ENCODE measurements around the gene ZFX.

ZFX gene

GRCh38 chrX:24229400-24229879 lies 79.9 kb downstream of the ZFX start:
- Histone ChIP-seq H3K27me3 (ENCODE audit: insufficient read depth, poor library complexity, severe bottlenecking) (no peaks in the 10 kb centered on the region), H3K27ac (replicated peaks) (no peak overlapping the region), H3K4me3 (replicated peaks; ENCODE audit: insufficient read depth, low read length) (no peak overlapping the region)
- TF ChIP-seq CTCF (IDR thresholded peaks at IDR 0.05; ENCODE audit: insufficient read depth, low read length) (no peak), SPI1 (IDR thresholded peaks at IDR 0.05; ENCODE audit: borderline replicate concordance, low read depth) (no peak), POLR2AphosphoS5 (IDR thresholded peaks at IDR 0.05; ENCODE audit: low read depth) (no peak), GABPA (IDR thresholded peaks at IDR 0.05; ENCODE audit: low read depth) (no peak)
- TF ChIP-seq, protein P1, sequence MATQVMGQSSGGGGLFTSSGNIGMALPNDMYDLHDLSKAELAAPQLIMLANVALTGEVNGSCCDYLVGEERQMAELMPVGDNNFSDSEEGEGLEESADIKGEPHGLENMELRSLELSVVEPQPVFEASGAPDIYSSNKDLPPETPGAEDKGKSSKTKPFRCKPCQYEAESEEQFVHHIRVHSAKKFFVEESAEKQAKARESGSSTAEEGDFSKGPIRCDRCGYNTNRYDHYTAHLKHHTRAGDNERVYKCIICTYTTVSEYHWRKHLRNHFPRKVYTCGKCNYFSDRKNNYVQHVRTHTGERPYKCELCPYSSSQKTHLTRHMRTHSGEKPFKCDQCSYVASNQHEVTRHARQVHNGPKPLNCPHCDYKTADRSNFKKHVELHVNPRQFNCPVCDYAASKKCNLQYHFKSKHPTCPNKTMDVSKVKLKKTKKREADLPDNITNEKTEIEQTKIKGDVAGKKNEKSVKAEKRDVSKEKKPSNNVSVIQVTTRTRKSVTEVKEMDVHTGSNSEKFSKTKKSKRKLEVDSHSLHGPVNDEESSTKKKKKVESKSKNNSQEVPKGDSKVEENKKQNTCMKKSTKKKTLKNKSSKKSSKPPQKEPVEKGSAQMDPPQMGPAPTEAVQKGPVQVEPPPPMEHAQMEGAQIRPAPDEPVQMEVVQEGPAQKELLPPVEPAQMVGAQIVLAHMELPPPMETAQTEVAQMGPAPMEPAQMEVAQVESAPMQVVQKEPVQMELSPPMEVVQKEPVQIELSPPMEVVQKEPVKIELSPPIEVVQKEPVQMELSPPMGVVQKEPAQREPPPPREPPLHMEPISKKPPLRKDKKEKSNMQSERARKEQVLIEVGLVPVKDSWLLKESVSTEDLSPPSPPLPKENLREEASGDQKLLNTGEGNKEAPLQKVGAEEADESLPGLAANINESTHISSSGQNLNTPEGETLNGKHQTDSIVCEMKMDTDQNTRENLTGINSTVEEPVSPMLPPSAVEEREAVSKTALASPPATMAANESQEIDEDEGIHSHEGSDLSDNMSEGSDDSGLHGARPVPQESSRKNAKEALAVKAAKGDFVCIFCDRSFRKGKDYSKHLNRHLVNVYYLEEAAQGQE (IDR thresholded peaks at IDR 0.05; ENCODE audit: insufficient replicate concordance, low read depth), result no peak
- no peak for DNase-seq (ENCODE audit: low read depth in 1 of 2, low spot score in 1 of 2)

DNA sequence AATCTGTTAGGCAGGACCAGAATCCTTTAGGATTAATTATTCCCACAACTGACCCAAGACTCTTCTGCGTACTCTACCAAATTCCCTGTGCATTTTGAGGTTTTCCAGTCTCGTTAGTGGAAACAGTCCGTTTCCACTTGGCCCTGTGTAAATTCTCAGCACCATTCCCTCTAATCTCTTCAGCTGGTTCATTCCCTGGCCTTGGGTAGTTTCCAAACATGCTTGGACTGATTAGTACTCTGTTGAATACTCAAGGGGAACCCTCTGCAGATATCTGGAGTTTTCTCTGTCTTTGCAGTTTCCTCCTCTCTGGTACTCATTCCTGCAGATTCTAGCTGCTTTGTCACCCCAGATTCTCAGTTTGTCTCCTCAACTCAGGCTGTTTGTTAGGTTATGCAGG lies 80.4 kb downstream of the ZFX start:
- TF ChIP-seq, protein P1 (IDR thresholded peaks at IDR 0.05; ENCODE audit: insufficient replicate concordance, low read depth), result no peak
- TF ChIP-seq SPI1 (IDR thresholded peaks at IDR 0.05; ENCODE audit: borderline replicate concordance, low read depth) (no peak), GABPA (IDR thresholded peaks at IDR 0.05; ENCODE audit: low read depth) (no peak), CTCF (IDR thresholded peaks at IDR 0.05; ENCODE audit: insufficient read depth, low read length) (no peak), POLR2AphosphoS5 (IDR thresholded peaks at IDR 0.05; ENCODE audit: low read depth) (no peak)
- H3K27me3 ChIP-seq (ENCODE audit: insufficient read depth, poor library complexity, severe bottlenecking), result no peaks in the 10 kb centered on the region
- DNase-seq (ENCODE audit: low read depth in 1 of 2, low spot score in 1 of 2), result no peak
- no peak overlapping the region for H3K4me3 ChIP-seq (replicated peaks; ENCODE audit: insufficient read depth, low read length)
- H3K27ac ChIP-seq (replicated peaks), result no peak overlapping the region

DNA sequence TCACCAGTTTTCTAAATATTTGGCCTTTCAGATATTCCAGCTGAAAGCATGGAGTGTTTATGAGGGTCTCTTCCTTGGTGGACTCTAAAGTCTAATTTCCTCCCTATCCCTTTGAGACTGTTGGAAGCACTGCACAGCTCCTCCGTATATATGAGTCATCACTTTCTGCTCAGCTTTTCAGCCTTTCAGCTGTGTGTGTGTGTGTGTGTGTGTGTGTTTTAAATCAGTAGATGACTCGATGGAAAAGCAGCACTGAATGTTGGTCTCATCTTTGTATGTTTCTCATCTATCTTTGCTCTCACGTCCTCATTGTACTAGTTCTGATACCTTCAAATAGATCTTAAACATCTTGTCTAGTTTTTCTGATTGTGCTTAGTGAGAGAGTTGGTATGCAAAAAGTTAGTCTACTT lies 81.6 kb downstream of the ZFX start:
- TF ChIP-seq SPI1 (IDR thresholded peaks at IDR 0.05; ENCODE audit: borderline replicate concordance, low read depth) (no peak), POLR2AphosphoS5 (IDR thresholded peaks at IDR 0.05; ENCODE audit: low read depth) (no peak), CTCF (IDR thresholded peaks at IDR 0.05; ENCODE audit: insufficient read depth, low read length) (no peak), GABPA (IDR thresholded peaks at IDR 0.05; ENCODE audit: low read depth) (no peak)
- TF ChIP-seq, protein P1 (IDR thresholded peaks at IDR 0.05; ENCODE audit: insufficient replicate concordance, low read depth), result no peak

More for the DNA sequence above, 81.6 kb downstream of the ZFX start:
- no peak overlapping the region for H3K4me3 ChIP-seq (replicated peaks; ENCODE audit: insufficient read depth, low read length)
- H3K27ac ChIP-seq (replicated peaks), result no peak overlapping the region
- DNase-seq (ENCODE audit: low read depth in 1 of 2, low spot score in 1 of 2), result no peak
- H3K27me3 ChIP-seq (ENCODE audit: insufficient read depth, poor library complexity, severe bottlenecking), result no peaks in the 10 kb centered on the region

Data from HL-60 (cell line).